RWPE1 (cell line): ENCODE measurements around the gene ZNF385A.

Source experiments
- CTCF ChIA-PET: fragments of 350-600 bp; sonication (Branson Sonifier 250); formaldehyde crosslinking; extraction: SDS; loops from one replicate; lab custom pipeline; 2021; lab: Yijun Ruan, JAX
- POLR2A ChIA-PET: fragments of 400-600 bp; formaldehyde crosslinking; extraction: SDS; loops from one replicate; lab custom pipeline; 2020; ENCODE audit warnings: antibody characterized with exemption; ENCODE audit not compliant: low non-redundant PET; lab: Yijun Ruan, JAX
- DNase-seq: peaks from one replicate; pipeline ENCODE4 v3.0.0; 2012; ENCODE audit warnings: low spot score
- H3K27ac ChIP-seq: fragments of 450-650 bp; 2 replicates; pipeline ENCODE4 v1.5.1; 2017
- TF ChIP-seq, protein P1 (sequence below): fragments of 450-650 bp; conservative IDR thresholded peaks from 2 replicates; pipeline ENCODE4 v1.5.1; 2017; ENCODE audit warnings: low read depth, mild to moderate bottlenecking

ZNF385A gene

DNA sequence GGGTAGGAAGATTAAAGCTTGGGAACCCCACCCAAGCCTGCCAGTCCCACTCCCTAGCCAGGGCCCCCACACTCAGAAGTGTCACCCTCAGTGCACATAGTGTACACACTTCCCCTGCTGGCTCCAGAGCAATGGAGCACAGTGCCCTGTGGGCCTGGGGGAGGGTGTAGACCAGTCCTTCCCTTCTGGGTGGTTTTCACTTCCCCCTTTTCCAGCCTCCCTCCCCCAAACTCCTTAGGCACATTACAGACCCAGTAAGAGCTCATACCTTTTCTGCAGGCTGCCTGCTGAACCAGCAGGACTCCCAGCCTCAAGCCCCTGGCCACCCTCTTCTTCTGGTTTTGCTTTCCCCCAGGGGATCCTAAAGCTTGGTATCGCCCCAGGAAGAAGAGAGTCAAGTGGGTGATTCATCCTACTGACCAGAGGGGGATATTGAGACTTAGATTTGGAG, at the start of gene ZNF385A:
Gene ZNF385A (minus strand): TSS at position 143 of the 451 bp plus-strand sequence. CDS start 219 bp downstream, outside the sequence.
- TF ChIP-seq, protein P1, sequence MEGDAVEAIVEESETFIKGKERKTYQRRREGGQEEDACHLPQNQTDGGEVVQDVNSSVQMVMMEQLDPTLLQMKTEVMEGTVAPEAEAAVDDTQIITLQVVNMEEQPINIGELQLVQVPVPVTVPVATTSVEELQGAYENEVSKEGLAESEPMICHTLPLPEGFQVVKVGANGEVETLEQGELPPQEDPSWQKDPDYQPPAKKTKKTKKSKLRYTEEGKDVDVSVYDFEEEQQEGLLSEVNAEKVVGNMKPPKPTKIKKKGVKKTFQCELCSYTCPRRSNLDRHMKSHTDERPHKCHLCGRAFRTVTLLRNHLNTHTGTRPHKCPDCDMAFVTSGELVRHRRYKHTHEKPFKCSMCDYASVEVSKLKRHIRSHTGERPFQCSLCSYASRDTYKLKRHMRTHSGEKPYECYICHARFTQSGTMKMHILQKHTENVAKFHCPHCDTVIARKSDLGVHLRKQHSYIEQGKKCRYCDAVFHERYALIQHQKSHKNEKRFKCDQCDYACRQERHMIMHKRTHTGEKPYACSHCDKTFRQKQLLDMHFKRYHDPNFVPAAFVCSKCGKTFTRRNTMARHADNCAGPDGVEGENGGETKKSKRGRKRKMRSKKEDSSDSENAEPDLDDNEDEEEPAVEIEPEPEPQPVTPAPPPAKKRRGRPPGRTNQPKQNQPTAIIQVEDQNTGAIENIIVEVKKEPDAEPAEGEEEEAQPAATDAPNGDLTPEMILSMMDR = no peak
- CTCF ChIA-PET = no interaction called here
- POLR2A ChIA-PET = no interaction called here
- peak within 1 kb of the TSS; percentile 73 for H3K27ac ChIP-seq
- no peak for DNase-seq

- peak overlapping the region; percentile 86 for H3K27ac ChIP-seq
- CTCF ChIA-PET = interaction anchor here (1.1 to 3.3 kb wide), 4 partner anchors 28 to 33 kb away, joined by 3 to 26 read pairs (median 8); no protein-coding TSS in a partner anchor
- POLR2A ChIA-PET = no interaction called here
- TF ChIP-seq, protein P1 = no peak
- DNase-seq = no peak
Measured at GRCh38 chr12:54432815-54433164, 48.3 kb upstream of the ZNF385A start.

DNA sequence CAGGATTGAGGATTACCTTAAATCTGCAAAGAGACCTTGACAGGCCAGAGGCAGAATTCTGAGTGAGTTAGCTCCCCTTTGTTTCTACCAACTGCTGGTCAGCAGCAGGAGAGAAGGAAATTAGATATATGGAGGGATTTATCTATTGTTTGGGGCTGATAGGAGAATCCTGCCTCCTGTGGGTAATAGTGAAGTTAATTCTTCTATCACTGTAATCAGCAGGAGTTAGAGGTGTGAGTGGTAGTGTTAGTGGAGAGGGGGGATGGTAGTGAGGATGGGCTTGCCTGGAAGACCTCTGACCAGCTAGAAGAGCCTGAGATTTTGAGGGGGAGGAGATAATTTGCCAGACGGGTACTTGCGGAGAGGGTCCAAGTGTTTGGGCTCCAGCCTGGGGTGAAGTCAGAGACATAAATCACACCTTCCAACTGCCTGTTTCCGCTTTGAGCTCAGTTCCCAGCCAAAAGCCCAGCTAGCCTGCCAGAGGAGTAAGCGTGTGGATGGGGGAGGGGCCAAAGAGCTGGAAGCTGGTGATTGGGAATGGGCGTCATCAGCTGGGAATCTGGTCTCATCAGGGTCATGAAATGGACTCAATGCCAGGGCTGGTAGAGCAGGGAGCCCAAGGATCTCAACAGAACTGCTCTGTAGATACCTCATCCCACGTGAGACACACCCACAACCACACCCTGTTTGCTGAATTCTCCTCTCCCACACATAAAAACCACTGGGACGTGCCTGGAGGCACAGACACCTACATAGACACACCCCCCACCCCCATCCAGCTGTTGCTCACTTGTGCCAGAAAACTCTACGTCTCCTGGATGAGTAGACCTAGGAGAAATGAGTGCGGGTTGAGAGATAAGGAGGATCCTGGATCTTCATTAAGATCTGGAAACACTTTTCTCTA, 47.6 kb upstream of the ZNF385A start:
- DNase-seq = peak; percentile 93

GRCh38 chr12:54430471-54431069, 46.0 kb upstream of the ZNF385A start:
- ChIA-PET CTCF (interaction anchor here (2.9 kb wide), 1 partner anchor 27 kb away, joined by 13 read pairs; no protein-coding TSS in a partner anchor), POLR2A (no interaction called here)
- peak overlapping the region; percentile 53 for H3K27ac ChIP-seq
- no peak for DNase-seq
- TF ChIP-seq, protein P1 = no peak

More for the DNA sequence above, 47.6 kb upstream of the ZNF385A start:
- CTCF ChIA-PET = interaction anchor here (1.1 to 3.3 kb wide), 4 partner anchors 27 to 33 kb away, joined by 3 to 26 read pairs (median 8); no protein-coding TSS in a partner anchor
- TF ChIP-seq, protein P1 = no peak
- peak overlapping the region; percentile 86 for H3K27ac ChIP-seq
- POLR2A ChIA-PET = interaction anchor here (0.6 kb wide), 1 partner anchor 1527 kb away, joined by 8 read pairs; no protein-coding TSS in a partner anchor

DNA sequence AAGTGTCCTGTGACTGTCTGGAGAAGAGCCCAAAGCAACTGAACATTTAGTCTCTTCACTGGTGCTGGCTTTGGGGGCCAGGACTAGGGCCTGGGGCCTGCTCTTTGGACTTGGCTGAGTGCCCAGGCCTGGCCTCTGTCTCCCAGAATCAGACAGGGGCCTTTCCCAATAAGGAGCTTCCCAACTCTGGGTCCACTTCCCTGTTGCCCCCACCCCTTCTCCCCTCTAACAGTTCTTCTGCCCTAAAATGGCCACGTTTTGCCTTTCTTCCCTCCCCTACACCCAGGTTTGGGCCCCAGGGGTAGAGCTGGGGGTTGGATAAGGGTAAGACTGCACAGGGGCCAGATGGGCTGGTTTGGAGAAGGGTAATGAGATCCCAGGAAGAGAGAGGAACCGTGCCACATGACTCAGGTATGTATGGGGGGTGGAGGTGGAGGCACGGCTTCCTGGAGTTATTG, 44.5 kb upstream of the ZNF385A start:
- peak; percentile 71 for DNase-seq
- POLR2A ChIA-PET = no interaction called here
- CTCF ChIA-PET = interaction anchor here (0.9 to 2.1 kb wide), 4 partner anchors 11 to 30 kb away, joined by 3 to 8 read pairs (median 4); no protein-coding TSS in a partner anchor
- TF ChIP-seq, protein P1 = no peak
- peak overlapping the region; percentile 89 for H3K27ac ChIP-seq
